Calu3 (cell line): ENCODE results near the gene CALB2. TPM values are rescaled to one million over a fixed set of nuclear protein-coding genes. Genes with fewer than 3 reads are reported as not detected.

Experiments used
- BruUV-seq: library from RNA; stranded (reverse); fragments of 400-500 nt; replicated peaks from 2 replicates; lab custom pipeline; 2021; lab: Mats Ljungman, UMichigan
- CTCF ChIA-PET: fragments of 300-600 bp; sonication (Branson Sonifier 250); formaldehyde crosslinking; loops from one replicate; lab custom pipeline; 2022; ENCODE audit warnings: antibody characterized with exemption; lab: Charles Lee
- DNase-seq: peaks from one replicate; pipeline ENCODE4 v3.0.0; 2022
- H3K27ac Mint-ChIP-seq: one replicate; pipeline ENCODE4 v1.8.0; 2022; ENCODE audit warnings: mixed read lengths; ENCODE audit not compliant: unreplicated experiment
- H3K27me3 Mint-ChIP-seq: one replicate; pipeline ENCODE4 v1.8.0; 2022; ENCODE audit warnings: mixed read lengths; ENCODE audit not compliant: unreplicated experiment
- H3K36me3 Mint-ChIP-seq: one replicate; pipeline ENCODE4 v1.8.0; 2022; ENCODE audit warnings: mild to moderate bottlenecking, moderate library complexity, mixed read lengths; ENCODE audit not compliant: insufficient read depth, unreplicated experiment
- H3K4me1 Mint-ChIP-seq: one replicate; pipeline ENCODE4 v1.8.0; 2022; ENCODE audit warnings: mild to moderate bottlenecking, low read depth, mixed read lengths; ENCODE audit not compliant: unreplicated experiment
- H3K4me3 Mint-ChIP-seq: one replicate; pipeline ENCODE4 v1.8.0; 2022; ENCODE audit warnings: mild to moderate bottlenecking, low read depth, moderate library complexity, mixed read lengths; ENCODE audit not compliant: unreplicated experiment
- H3K9me3 Mint-ChIP-seq: one replicate; pipeline ENCODE4 v1.8.0; 2022; ENCODE audit warnings: low read depth, mixed read lengths; ENCODE audit not compliant: unreplicated experiment
- CTCF ChIP-seq: fragments of 200-600 bp; IDR thresholded peaks from one replicate; pipeline ENCODE4 v1.8.0; 2022; ENCODE audit warnings: antibody characterized with exemption; ENCODE audit not compliant: unreplicated experiment
- intact Hi-C: fragments of 100-400 bp; cut with micrococcal nuclease; formaldehyde crosslinking; loops from one replicate; pipeline ENCODE4 v1.10.0; 2022; ENCODE audit not compliant: unreplicated experiment
- total RNA-seq: library from RNA; stranded (reverse); gene quantifications from 2 replicates; pipeline ENCODE4 v1.2.3, GENCODE V29; 2022

The CALB2 gene
- total RNA-seq, 1 experiment from 2014 or later: 35.1 TPM

DNA sequence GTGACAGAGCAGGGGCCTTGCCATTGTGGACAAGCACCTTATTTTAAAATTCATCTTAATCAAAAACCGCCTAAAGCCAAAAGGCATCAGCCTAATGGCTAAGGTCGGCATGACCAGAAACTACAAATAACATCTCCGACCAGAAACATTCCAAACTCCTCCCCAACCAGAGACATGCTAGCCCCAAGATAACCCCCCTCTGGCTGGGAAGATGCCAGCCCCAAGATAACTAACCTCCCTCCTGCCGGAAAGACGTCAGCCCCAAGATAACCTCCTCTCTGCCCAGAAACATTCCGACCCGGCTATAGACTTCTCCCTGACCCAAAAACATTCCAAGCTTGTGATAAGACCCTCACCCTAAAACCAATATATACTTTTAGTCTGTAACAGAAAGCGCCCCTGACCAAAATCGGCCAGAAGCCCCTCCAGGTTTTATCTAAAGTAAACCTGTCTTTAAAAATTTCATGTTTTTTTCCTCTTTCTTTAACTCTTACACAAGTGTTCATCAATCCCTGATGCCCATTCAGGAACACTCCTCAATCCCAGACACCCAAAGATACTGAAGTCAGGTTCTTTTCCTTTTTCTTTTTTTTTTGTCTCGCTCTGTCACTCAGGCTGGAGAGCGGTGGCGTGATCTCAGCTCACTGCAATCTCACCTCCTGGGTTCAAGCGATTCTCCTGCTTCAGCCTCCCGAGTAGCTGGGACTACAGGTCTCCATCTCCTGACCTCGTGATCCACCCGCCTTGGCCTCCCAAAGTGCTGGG lies 50.7 kb downstream of the CALB2 start:
- DNase-seq: no peak
- H3K27ac Mint-ChIP-seq: no peak overlapping the region
- no peaks in the 10 kb centered on the region for H3K9me3 Mint-ChIP-seq
- BruUV-seq: no TSS peak
- no peak for TF ChIP-seq CTCF
- CTCF ChIA-PET: interaction anchor here (0.5 kb wide), 1 partner anchor 20 kb away, joined by 3 read pairs; no protein-coding TSS in a partner anchor
- intact Hi-C loops: no loop called here
- H3K27me3 Mint-ChIP-seq: peaks cover 61% of the 10 kb centered on the region
- no peak overlapping the region for H3K4me3 Mint-ChIP-seq
- no peaks in the 10 kb centered on the region for H3K36me3 Mint-ChIP-seq
- no peaks in the 10 kb centered on the region for H3K4me1 Mint-ChIP-seq

- Mint-ChIP-seq H3K4me1 (no peaks in the 10 kb centered on the region), H3K4me3 (no peak overlapping the region), H3K36me3 (no peaks in the 10 kb centered on the region), H3K27me3 (peaks cover 65% of the 10 kb centered on the region), H3K9me3 (no peaks in the 10 kb centered on the region), H3K27ac (no peak overlapping the region)
- CTCF ChIA-PET: no interaction called here
- intact Hi-C loops: no loop called here
- no peak for DNase-seq
- BruUV-seq: no TSS peak
- TF ChIP-seq CTCF: no peak
Observed at GRCh38 chr16:71410146-71410545, 51.6 kb downstream of the CALB2 start.

DNA sequence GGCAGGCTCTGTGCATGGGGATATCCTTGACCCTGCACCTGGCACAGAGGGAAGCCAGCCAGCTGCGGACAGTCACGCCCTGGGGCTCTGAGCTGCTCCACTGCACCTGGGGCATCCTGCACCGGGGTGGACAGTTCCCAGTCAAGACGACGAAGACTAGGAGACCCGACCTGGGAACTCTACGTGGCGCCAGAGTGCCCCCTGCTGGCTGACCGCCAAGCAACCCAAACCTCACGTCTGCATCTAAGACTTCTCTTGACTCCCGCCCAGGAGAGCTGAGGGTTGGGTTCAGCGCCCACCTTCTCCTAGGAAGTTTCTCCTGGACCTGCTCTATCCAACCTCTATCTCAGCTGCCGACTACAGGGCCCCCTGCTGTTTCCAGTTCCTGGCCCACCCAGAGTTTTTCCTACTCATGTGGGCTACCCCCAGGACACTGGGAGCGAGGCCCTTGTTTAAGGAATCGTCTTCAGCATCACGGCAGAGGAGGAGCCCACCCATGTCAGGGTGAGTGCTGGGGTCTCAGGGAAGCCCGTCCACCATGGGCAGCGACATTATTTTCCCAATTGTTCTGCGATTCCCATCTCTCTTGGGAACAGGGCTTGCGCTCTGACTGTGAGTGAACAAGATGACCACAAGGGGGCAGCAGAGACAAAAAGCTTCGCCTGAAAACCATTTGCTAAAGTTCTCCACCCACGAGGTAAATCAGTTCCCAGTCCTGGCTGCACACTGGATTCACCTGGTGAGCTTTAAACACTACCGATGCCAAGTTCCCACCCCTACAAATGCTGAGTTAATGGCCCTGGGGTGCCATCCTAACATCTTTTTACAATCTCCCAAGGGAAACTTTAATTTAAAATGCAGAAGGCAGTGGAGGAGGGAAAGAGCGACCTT lies 54.0 kb downstream of the CALB2 start:
- BruUV-seq: no TSS peak
- Mint-ChIP-seq H3K27me3 (peaks cover 67% of the 10 kb centered on the region), H3K4me3 (peak overlapping the region; percentile 31), H3K9me3 (no peaks in the 10 kb centered on the region), H3K27ac (no peak overlapping the region), H3K4me1 (no peaks in the 10 kb centered on the region), H3K36me3 (no peaks in the 10 kb centered on the region)
- TF ChIP-seq CTCF: peak; percentile 68
- intact Hi-C loops: loop anchor here (1.0 kb wide), 3 partner anchors 89 to 199 kb away; no protein-coding TSS in a partner anchor
- peak; percentile 86 for DNase-seq
- CTCF ChIA-PET: interaction anchor here (0.8 to 2.4 kb wide), 15 partner anchors 8 to 199 kb away, joined by 3 to 53 read pairs (median 5); partner anchors contain the start of genes CALB2, CHST4 and ZNF23

- intact Hi-C loops: no loop called here
- no peak for TF ChIP-seq CTCF
- BruUV-seq: no TSS peak
- Mint-ChIP-seq H3K4me3 (no peak overlapping the region), H3K36me3 (no peaks in the 10 kb centered on the region), H3K4me1 (no peaks in the 10 kb centered on the region), H3K9me3 (no peaks in the 10 kb centered on the region), H3K27ac (no peak overlapping the region), H3K27me3 (peaks cover 67% of the 10 kb centered on the region)
- DNase-seq: no peak
- CTCF ChIA-PET: interaction anchor here (0.8 to 2.4 kb wide), 13 partner anchors 9 to 198 kb away, joined by 3 to 53 read pairs (median 5); partner anchors contain the start of gene CALB2
Observed at GRCh38 chr16:71413341-71413740, 54.8 kb downstream of the CALB2 start.
